Measurements from ENCODE around the gene OSBPL9.

- TF ChIP-seq CTCF (IDR thresholded peaks at IDR 0.05) (no peak), POLR2AphosphoS5 (IDR thresholded peaks at IDR 0.05; ENCODE audit: insufficient read depth in 1 of 2, low read depth in 1 of 2) (no peak)
These were observed 109.8 kb downstream of the OSBPL9 start for GRCh38 chr1:51726544-51727225.
